ENCODE data around the gene PIK3CB.

DNA sequence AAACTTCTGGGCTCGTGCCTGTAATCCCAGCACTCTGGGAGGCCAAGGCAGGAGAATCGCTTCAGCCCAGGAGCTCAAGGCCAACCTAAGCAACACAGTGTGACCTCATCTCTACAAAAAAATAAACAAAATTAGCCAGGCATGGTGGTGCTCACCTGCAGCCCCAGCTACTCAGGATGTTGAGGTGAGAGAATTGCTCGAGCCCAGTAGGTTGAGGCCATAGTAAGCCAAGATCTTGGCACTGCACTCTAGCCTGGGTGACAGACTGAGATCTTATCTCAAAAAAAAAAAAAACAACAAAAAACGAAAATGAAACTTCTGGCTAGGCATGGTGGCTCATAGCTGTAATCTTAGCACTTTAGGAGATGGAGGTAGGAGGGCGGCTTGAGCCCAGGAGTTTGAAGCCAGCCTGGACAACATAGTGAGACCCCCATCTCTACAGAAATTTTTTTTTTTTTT lies 53.7 kb downstream of the PIK3CB start:
- TF ChIP-seq, protein P1, sequence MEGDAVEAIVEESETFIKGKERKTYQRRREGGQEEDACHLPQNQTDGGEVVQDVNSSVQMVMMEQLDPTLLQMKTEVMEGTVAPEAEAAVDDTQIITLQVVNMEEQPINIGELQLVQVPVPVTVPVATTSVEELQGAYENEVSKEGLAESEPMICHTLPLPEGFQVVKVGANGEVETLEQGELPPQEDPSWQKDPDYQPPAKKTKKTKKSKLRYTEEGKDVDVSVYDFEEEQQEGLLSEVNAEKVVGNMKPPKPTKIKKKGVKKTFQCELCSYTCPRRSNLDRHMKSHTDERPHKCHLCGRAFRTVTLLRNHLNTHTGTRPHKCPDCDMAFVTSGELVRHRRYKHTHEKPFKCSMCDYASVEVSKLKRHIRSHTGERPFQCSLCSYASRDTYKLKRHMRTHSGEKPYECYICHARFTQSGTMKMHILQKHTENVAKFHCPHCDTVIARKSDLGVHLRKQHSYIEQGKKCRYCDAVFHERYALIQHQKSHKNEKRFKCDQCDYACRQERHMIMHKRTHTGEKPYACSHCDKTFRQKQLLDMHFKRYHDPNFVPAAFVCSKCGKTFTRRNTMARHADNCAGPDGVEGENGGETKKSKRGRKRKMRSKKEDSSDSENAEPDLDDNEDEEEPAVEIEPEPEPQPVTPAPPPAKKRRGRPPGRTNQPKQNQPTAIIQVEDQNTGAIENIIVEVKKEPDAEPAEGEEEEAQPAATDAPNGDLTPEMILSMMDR (IDR thresholded peaks at IDR 0.05) = no peak
- no peak for TF ChIP-seq ZFX (IDR thresholded peaks at IDR 0.05; ENCODE audit: borderline replicate concordance)

Data from 22Rv1 (cell line).